D721Med (cell line): ENCODE data around the gene MTSS2.

Experiments used
- DNase-seq: peaks from one replicate; pipeline ENCODE4 v3.0.0; 2011; ENCODE audit warnings: low spot score; ENCODE audit not compliant: insufficient read length
- FAIRE-seq: peaks from 2 replicates; lab custom pipeline; 2011; peaks lifted over from hg19 to GRCh38; lab: Jason Lieb, UNC
- CTCF ChIP-seq: IDR thresholded peaks from 2 replicates; pipeline ENCODE4 v1.5.1; 2012; ENCODE audit warnings: mild to moderate bottlenecking, control low read depth; ENCODE audit not compliant: insufficient read depth; ENCODE audit errors: missing control alignments

Gene MTSS2

GRCh38 chr16:70689035-70689969, 3.4 kb upstream of the MTSS2 start:
- DNase-seq (no peak), FAIRE-seq (no peak)
- no peak for TF ChIP-seq CTCF

- DNase-seq (no peak), FAIRE-seq (no peak)
- no peak for TF ChIP-seq CTCF
Observed at GRCh38 chr16:70688246-70688742, 2.4 kb upstream of the MTSS2 start.

GRCh38 chr16:70687671-70688245, 1.9 kb upstream of the MTSS2 start:
- FAIRE-seq (no peak), DNase-seq (no peak)
- no peak for TF ChIP-seq CTCF

- DNase-seq (no peak), FAIRE-seq (no peak)
- no peak for TF ChIP-seq CTCF
Observed at GRCh38 chr16:70687102-70687511, 1.3 kb upstream of the MTSS2 start.

GRCh38 chr16:70686376-70687101, 686 bp upstream of the MTSS2 start:
- DNase-seq (no peak), FAIRE-seq (no peak)
- TF ChIP-seq CTCF = no peak

- DNase-seq = no peak
Observed at GRCh38 chr16:70685061-70685937, 554 bp downstream of the MTSS2 start.

More at GRCh38 chr16:70685061-70685937, 554 bp downstream of the MTSS2 start:
- no peak for TF ChIP-seq CTCF
- FAIRE-seq = no peak
